Measurements from ENCODE around the gene TOX2.

TOX2 gene

GRCh38 chr20:43947316-43947710 is 32.7 kb downstream of the TOX2 start:
- H3K79me2 ChIP-seq (ENCODE audit: control insufficient read depth, low read length), result no peaks in the 10 kb centered on the region
- TF ChIP-seq EZH2phosphoT487 (IDR thresholded peaks at IDR 0.05; ENCODE audit: borderline replicate concordance, low read length) (no peak), CTCF (IDR thresholded peaks at IDR 0.05; ENCODE audit: low read depth, low read length, poor library complexity, severe bottlenecking) (no peak)

GRCh38 chr20:43948455-43948854 is 33.8 kb downstream of the TOX2 start:
- no peak overlapping the region for H3K27ac ChIP-seq (ENCODE audit: low read depth, low read length)
- no peaks in the 10 kb centered on the region for H3K79me2 ChIP-seq (ENCODE audit: control insufficient read depth, low read length)
- no peaks in the 10 kb centered on the region for H3K9me3 ChIP-seq (ENCODE audit: control insufficient read depth, insufficient read depth, low read length)
- no peak overlapping the region for H3K4me3 ChIP-seq (ENCODE audit: low read length)
- H3K36me3 ChIP-seq (ENCODE audit: control insufficient read depth, low read length), result no peaks in the 10 kb centered on the region
- no peaks in the 10 kb centered on the region for H3F3A ChIP-seq (ENCODE audit: control insufficient read depth, insufficient read depth)
- no peak overlapping the region for H3K4me2 ChIP-seq (ENCODE audit: low read length)
- no peaks in the 10 kb centered on the region for H3K9me2 ChIP-seq (replicated peaks; ENCODE audit: control insufficient read depth, low read length)
- H4K20me1 ChIP-seq (ENCODE audit: control insufficient read depth, insufficient read depth, low read depth, low read length), result no peaks in the 10 kb centered on the region
- TF ChIP-seq EZH2phosphoT487 (IDR thresholded peaks at IDR 0.05; ENCODE audit: borderline replicate concordance, low read length), result no peak
- TF ChIP-seq CTCF (IDR thresholded peaks at IDR 0.05; ENCODE audit: low read depth, low read length, poor library complexity, severe bottlenecking), result no peak
- no peaks in the 10 kb centered on the region; the same call in 1 of the 2 replicates for H3K27me3 ChIP-seq (ENCODE audit: control insufficient read depth, low read length)
- peaks cover 8% of the 10 kb centered on the region for H3K4me1 ChIP-seq (ENCODE audit: control insufficient read depth, low read length)

More at GRCh38 chr20:43947316-43947710, 32.7 kb downstream of the TOX2 start:
- no peaks in the 10 kb centered on the region for H3F3A ChIP-seq (ENCODE audit: control insufficient read depth, insufficient read depth)
- H3K4me3 ChIP-seq (ENCODE audit: low read length), result no peak overlapping the region
- H3K4me1 ChIP-seq (ENCODE audit: control insufficient read depth, low read length), result peaks cover 12% of the 10 kb centered on the region
- no peak overlapping the region for H3K27ac ChIP-seq (ENCODE audit: low read depth, low read length)
- no peaks in the 10 kb centered on the region for H3K36me3 ChIP-seq (ENCODE audit: control insufficient read depth, low read length)
- no peaks in the 10 kb centered on the region for H4K20me1 ChIP-seq (ENCODE audit: control insufficient read depth, insufficient read depth, low read depth, low read length)
- no peaks in the 10 kb centered on the region; the same call in 1 of the 2 replicates for H3K27me3 ChIP-seq (ENCODE audit: control insufficient read depth, low read length)
- H3K4me2 ChIP-seq (ENCODE audit: low read length), result no peak overlapping the region
- no peaks in the 10 kb centered on the region for H3K9me3 ChIP-seq (ENCODE audit: control insufficient read depth, insufficient read depth, low read length)
- no peaks in the 10 kb centered on the region for H3K9me2 ChIP-seq (replicated peaks; ENCODE audit: control insufficient read depth, low read length)

- no peaks in the 10 kb centered on the region for H4K20me1 ChIP-seq (ENCODE audit: control insufficient read depth, insufficient read depth, low read depth, low read length)
- H3K4me1 ChIP-seq (ENCODE audit: control insufficient read depth, low read length), result peaks cover 8% of the 10 kb centered on the region
- H3K79me2 ChIP-seq (ENCODE audit: control insufficient read depth, low read length), result no peaks in the 10 kb centered on the region
- H3K9me3 ChIP-seq (ENCODE audit: control insufficient read depth, insufficient read depth, low read length), result no peaks in the 10 kb centered on the region
- H3K4me3 ChIP-seq (ENCODE audit: low read length), result no peak overlapping the region
- no peaks in the 10 kb centered on the region for H3K36me3 ChIP-seq (ENCODE audit: control insufficient read depth, low read length)
- H3F3A ChIP-seq (ENCODE audit: control insufficient read depth, insufficient read depth), result no peaks in the 10 kb centered on the region
- no peaks in the 10 kb centered on the region; the same call in 1 of the 2 replicates for H3K27me3 ChIP-seq (ENCODE audit: control insufficient read depth, low read length)
- H3K9me2 ChIP-seq (replicated peaks; ENCODE audit: control insufficient read depth, low read length), result no peaks in the 10 kb centered on the region
- H3K4me2 ChIP-seq (ENCODE audit: low read length), result no peak overlapping the region
- TF ChIP-seq CTCF (IDR thresholded peaks at IDR 0.05; ENCODE audit: low read depth, low read length, poor library complexity, severe bottlenecking), result no peak
- TF ChIP-seq EZH2phosphoT487 (IDR thresholded peaks at IDR 0.05; ENCODE audit: borderline replicate concordance, low read length), result no peak
- H3K27ac ChIP-seq (ENCODE audit: low read depth, low read length), result no peak overlapping the region
Measured at GRCh38 chr20:43949248-43949647, 34.6 kb downstream of the TOX2 start.
